ENCODE results near the gene PHF23. TPM values are rescaled to one million over a fixed set of nuclear protein-coding genes. Genes with fewer than 3 reads are reported as not detected.
A peak's percentile ranks its signal among the peaks of the same experiment; 100 is the strongest.

PHF23 gene
- total RNA-seq, 2 donors from 2014 or later, result 19.2 to 23.2 TPM

- DNase-seq, result no peak
- Mint-ChIP-seq H3K4me3 (peak overlapping the region; percentile 96), H3K36me3 (ENCODE audit: low read depth) (no peaks in the 10 kb centered on the region), H3K27ac (peak overlapping the region; percentile 88), H3K27me3 (peaks cover 16% of the 10 kb centered on the region), H3K4me1 (peaks cover 19% of the 10 kb centered on the region)
- H3K9me3 ChIP-seq (ENCODE audit: control insufficient read depth, low read length, poor library complexity, severe bottlenecking), result no peaks in the 10 kb centered on the region
- peak; percentile 19 for ATAC-seq
Observed at GRCh38 chr17:7262935-7263800, 23.9 kb upstream of the PHF23 start.

DNA sequence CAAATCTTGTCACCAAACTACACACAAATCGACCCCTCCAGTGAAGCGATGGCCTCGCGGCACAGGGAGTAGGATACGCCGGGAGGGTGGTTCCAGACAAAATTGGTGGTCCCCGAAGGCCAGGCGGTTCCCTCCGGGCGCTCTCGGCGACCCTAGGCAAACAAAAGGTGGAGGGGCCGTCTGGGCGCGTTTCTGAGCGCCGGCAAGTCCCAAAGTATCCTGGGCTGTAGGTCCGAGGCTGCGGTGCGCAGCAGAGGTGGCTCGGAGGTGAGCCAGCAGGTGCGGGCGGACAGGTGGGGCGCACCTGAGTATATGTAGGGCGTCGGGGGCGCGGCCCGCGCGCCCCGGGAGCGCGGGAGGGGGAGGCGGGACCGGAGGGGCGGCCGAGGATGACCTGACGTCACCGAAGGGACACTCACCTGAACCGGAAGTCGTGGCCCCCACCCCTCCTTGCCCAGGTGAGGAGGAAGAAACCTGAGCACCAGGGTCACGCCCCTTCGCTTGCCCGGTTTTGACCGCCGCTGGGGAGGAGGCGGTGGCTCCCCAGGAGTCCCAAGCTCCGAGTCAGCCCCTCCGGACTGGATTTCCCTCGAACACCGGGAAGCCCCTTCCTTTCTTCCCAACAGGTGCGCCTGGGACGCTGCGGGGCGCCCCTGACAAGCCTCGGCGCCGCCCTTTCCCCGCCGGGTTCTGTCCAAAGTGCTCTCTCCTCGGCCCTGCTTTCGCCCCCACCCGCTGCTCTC, 23.1 kb upstream of the PHF23 start, which contains the start of gene CLDN7:
CLDN7 (minus strand) TSS at position 287 of the 743 bp plus-strand sequence. CDS start 435 bp downstream, outside the sequence.
- Mint-ChIP-seq H3K27ac (peak within 1 kb of the TSS; percentile 88), H3K27me3 (peaks cover 16% of the 10 kb centered on the region), H3K36me3 (ENCODE audit: low read depth) (no peaks in the 10 kb centered on the region), H3K4me3 (peak within 1 kb of the TSS; percentile 96), H3K4me1 (peaks cover 19% of the 10 kb centered on the region)
- DNase-seq (no peak), ATAC-seq (no peak)
- H3K9me3 ChIP-seq (ENCODE audit: control insufficient read depth, low read length, poor library complexity, severe bottlenecking), result no peaks in the 10 kb centered on the region

GRCh38 chr17:7261379-7262191, 22.3 kb upstream of the PHF23 start:
- H3K9me3 ChIP-seq (ENCODE audit: control insufficient read depth, low read length, poor library complexity, severe bottlenecking), result no peaks in the 10 kb centered on the region
- H3K27me3 Mint-ChIP-seq, result peaks cover 16% of the 10 kb centered on the region
- H3K36me3 Mint-ChIP-seq (ENCODE audit: low read depth), result peaks cover 2% of the 10 kb centered on the region
- peak overlapping the region; percentile 78 for H3K4me3 Mint-ChIP-seq
- DNase-seq (no peak), ATAC-seq (peak; percentile 51)
- no peak overlapping the region for H3K27ac Mint-ChIP-seq
- peaks cover 19% of the 10 kb centered on the region for H3K4me1 Mint-ChIP-seq

DNA sequence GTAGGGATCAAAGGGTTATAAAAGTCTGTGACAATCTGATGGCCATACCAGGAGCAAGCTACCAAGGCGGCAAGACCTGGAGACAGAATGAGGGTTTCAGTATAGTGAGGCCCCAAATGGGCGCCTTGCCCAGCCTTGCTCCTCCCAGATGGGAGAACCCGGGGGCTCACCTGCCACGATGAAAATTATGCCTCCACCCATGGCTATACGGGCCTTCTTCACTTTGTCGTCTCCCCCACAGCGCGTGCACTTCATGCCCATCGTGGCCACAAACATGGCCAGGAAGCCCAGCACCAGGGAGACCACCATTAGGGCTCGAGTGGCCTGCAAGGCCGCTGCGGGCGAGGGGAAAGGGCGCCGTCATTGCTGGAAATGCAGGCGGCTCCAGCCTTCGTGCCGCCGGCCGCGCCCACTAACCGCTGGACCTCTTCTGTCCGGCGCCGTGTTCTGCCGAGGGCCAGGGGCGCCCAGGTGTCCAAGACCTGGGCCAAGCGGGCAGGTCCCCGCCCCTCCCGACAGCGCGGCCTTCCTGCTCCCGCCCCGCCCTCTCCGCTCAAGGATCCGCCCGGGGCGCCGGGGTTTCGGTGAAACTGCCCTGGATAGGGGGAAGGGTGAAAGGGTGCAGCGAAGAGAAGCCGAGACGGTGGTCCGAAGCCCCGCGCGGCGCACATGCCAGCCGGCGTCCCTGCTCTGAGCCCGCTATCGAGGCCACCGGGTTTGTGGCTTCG, 21.6 kb upstream of the PHF23 start:
- peak overlapping the region; percentile 62 for H3K4me3 Mint-ChIP-seq
- peak in 2 of 3 donors; percentile 34 to 42 for DNase-seq
- peaks cover 19% of the 10 kb centered on the region for H3K4me1 Mint-ChIP-seq
- H3K27ac Mint-ChIP-seq, result peak overlapping the region; percentile 16
- peak; percentile 61 for ATAC-seq
- H3K36me3 Mint-ChIP-seq (ENCODE audit: low read depth), result peaks cover 2% of the 10 kb centered on the region
- H3K27me3 Mint-ChIP-seq, result peaks cover 16% of the 10 kb centered on the region
- no peaks in the 10 kb centered on the region for H3K9me3 ChIP-seq (ENCODE audit: control insufficient read depth, low read length, poor library complexity, severe bottlenecking)

DNA sequence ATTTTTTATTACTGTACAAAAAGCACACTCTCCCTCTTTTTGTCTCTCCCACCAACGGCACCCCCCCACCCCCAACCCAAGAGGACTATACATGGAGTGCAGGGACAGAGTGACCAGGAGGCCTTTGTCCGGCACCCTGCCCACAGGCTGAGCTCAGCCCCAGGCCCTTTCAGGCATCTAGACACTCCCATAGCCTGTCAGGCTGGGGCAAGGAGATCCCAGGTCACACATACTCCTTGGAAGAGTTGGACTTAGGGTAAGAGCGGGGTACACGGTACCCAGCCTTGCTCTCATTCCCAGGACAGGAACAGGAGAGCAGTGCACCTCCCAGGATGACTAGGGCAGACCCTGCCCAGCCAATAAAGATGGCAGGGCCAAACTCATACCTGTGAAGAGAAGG, 20.9 kb upstream of the PHF23 start:
- peaks cover 2% of the 10 kb centered on the region for H3K36me3 Mint-ChIP-seq (ENCODE audit: low read depth)

GRCh38 chr17:7259555-7259889, 20.3 kb upstream of the PHF23 start:
- peaks cover 5% of the 10 kb centered on the region for H3K36me3 Mint-ChIP-seq (ENCODE audit: low read depth)
- peaks cover 16% of the 10 kb centered on the region for H3K27me3 Mint-ChIP-seq
- no peak for ATAC-seq
- no peaks in the 10 kb centered on the region for H3K9me3 ChIP-seq (ENCODE audit: control insufficient read depth, low read length, poor library complexity, severe bottlenecking)
- no peak overlapping the region for H3K27ac Mint-ChIP-seq
- H3K4me1 Mint-ChIP-seq, result peaks cover 19% of the 10 kb centered on the region
- no peak overlapping the region for H3K4me3 Mint-ChIP-seq
- no peak for DNase-seq

More for the DNA sequence above, 20.9 kb upstream of the PHF23 start:
- peak overlapping the region; percentile 16 for H3K27ac Mint-ChIP-seq
- peak overlapping the region; percentile 50 for H3K4me3 Mint-ChIP-seq
- DNase-seq (no peak), ATAC-seq (no peak)
- peaks cover 16% of the 10 kb centered on the region for H3K27me3 Mint-ChIP-seq
- H3K9me3 ChIP-seq (ENCODE audit: control insufficient read depth, low read length, poor library complexity, severe bottlenecking), result no peaks in the 10 kb centered on the region
- peaks cover 19% of the 10 kb centered on the region for H3K4me1 Mint-ChIP-seq

DNA sequence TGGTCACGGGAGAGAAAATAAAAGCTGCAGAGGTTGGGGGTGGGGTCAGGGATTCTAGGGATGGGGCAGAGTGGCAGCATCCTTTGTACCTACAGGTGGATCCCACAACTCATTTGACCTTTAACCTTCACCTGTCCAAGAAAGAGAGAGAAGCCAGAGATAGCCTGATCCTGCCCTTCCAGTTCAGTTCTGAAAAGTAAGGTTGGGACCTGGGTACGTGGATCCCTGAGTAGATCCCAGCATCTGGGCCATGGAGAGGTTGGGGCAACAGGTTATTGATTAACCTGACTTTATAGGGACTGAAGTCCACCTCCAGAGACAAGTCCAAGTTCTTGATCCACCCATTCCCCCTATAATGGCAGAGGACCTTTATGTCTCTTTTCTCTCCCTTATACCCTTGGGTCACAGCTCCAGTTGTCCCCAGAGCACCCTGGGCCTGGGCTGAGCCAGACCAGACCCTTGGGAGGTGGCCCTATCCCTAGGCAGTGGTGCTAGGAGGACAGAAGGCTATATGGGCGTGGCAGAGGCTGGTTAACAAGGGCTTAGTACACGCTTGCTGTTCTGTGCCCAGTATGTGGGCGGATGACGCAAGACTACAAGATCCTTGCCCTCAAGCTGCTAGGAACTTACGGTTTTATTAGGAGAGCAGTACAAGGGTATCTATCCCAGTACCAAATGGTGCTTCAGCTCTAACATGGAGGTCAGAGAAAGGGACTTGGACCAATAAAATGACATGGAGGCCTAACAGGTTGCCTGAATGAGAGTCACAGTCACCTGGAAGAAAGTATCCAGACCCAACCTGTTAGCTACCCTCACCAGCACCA, 19.7 kb upstream of the PHF23 start:
- DNase-seq (no peak), ATAC-seq (no peak)
- H3K27ac Mint-ChIP-seq, result no peak overlapping the region
- peaks cover 13% of the 10 kb centered on the region for H3K27me3 Mint-ChIP-seq
- H3K4me3 Mint-ChIP-seq, result no peak overlapping the region
- H3K4me1 Mint-ChIP-seq, result peaks cover 19% of the 10 kb centered on the region
- H3K9me3 ChIP-seq (ENCODE audit: control insufficient read depth, low read length, poor library complexity, severe bottlenecking), result no peaks in the 10 kb centered on the region
- peaks cover 6% of the 10 kb centered on the region for H3K36me3 Mint-ChIP-seq (ENCODE audit: low read depth)

GRCh38 chr17:7256766-7257456, 17.7 kb upstream of the PHF23 start:
- no peak for ATAC-seq

DNA sequence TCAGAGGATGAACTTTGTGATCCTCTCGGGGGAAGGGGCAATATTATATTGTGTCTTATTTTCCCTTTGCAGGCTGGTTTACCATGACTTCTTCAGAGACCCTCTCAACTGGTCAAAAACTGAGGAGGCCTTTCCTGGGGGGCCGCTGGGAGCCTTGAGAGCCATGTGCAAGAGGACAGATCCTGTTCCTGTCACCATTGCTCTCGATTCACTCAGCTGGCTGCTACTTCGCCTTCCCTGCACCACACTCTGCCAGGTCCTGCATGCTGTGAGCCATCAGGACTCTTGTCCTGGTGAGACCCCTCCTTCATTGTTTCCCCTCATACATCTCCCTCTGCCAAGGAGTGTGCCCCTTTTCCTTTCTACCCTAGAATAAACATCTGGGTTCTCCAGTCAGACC, 15.3 kb upstream of the PHF23 start:
- DNase-seq, result no peak
- no peak overlapping the region for H3K27ac Mint-ChIP-seq
- H3K9me3 ChIP-seq (ENCODE audit: control insufficient read depth, low read length, poor library complexity, severe bottlenecking), result no peaks in the 10 kb centered on the region
- H3K27me3 Mint-ChIP-seq, result no peaks in the 10 kb centered on the region
- ATAC-seq, result no peak
- peaks cover 24% of the 10 kb centered on the region for H3K4me1 Mint-ChIP-seq
- peaks cover 12% of the 10 kb centered on the region for H3K36me3 Mint-ChIP-seq (ENCODE audit: low read depth)
- peak overlapping the region; percentile 39 for H3K4me3 Mint-ChIP-seq

More at GRCh38 chr17:7256766-7257456, 17.7 kb upstream of the PHF23 start:
- no peak for DNase-seq
- no peaks in the 10 kb centered on the region for H3K27me3 Mint-ChIP-seq
- peaks cover 12% of the 10 kb centered on the region for H3K36me3 Mint-ChIP-seq (ENCODE audit: low read depth)
- H3K4me1 Mint-ChIP-seq, result peaks cover 14% of the 10 kb centered on the region
- no peaks in the 10 kb centered on the region for H3K9me3 ChIP-seq (ENCODE audit: control insufficient read depth, low read length, poor library complexity, severe bottlenecking)
- H3K4me3 Mint-ChIP-seq, result peak overlapping the region; percentile 52
- H3K27ac Mint-ChIP-seq, result peak overlapping the region; percentile 56

GRCh38 chr17:7253082-7253481, 13.8 kb upstream of the PHF23 start:
- peak overlapping the region; percentile 95 for H3K4me3 Mint-ChIP-seq
- no peaks in the 10 kb centered on the region for H3K9me3 ChIP-seq (ENCODE audit: control insufficient read depth, low read length, poor library complexity, severe bottlenecking)
- H3K27me3 Mint-ChIP-seq, result no peaks in the 10 kb centered on the region
- H3K27ac Mint-ChIP-seq, result peak overlapping the region; percentile 98
- peaks cover 33% of the 10 kb centered on the region for H3K4me1 Mint-ChIP-seq
- peaks cover 12% of the 10 kb centered on the region for H3K36me3 Mint-ChIP-seq (ENCODE audit: low read depth)
- no peak for DNase-seq
- no peak for ATAC-seq

DNA sequence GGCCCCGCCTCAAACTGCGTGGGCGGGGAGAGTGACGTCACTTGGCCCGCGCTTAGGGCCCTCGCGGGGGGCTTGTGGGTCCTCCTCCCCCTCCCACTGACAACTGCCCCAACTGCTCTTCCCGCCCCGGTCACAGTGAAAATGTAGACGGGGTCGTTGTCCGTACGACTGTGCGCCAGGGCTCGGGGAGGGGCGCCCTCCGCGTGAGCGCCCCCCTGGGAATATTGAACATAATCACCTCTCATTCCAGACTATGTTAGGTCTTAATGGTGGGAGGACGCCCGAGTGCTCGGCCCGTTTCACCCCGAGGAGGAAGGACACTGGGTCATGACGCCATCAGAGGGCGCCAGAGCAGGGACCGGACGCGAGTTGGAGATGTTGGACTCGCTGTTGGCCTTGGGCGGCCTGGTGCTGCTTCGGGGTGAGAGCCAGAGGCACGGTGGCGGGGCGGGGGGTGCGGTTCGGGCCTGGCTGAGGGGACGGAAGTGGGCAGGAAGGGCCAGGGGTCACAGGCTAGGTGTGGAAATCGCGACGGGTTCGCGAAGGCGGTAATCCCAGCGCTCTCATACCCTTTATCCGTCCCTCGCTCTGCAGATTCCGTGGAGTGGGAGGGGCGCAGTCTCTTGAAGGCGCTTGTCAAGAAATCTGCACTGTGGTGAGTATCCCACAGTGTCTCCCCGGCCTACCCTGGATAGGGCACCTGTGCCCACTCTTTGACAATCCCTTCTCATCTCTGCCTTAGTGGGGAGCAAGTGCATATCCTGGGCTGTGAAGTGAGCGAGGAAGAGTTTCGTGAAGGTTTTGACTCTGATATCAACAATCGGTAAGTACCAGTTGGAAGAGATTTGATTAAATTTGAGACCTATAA, 13.2 kb upstream of the PHF23 start, which contains the start of gene ELP5:
ELP5 (plus strand) TSS at position 40 of the 868 bp plus-strand sequence; CDS start at position 376, 336 bp downstream.
- no peaks in the 10 kb centered on the region for H3K27me3 Mint-ChIP-seq
- H3K36me3 Mint-ChIP-seq (ENCODE audit: low read depth), result peaks cover 12% of the 10 kb centered on the region
- peaks cover 33% of the 10 kb centered on the region for H3K4me1 Mint-ChIP-seq
- DNase-seq, result peak; percentile 73 to 76 (median 75)
- H3K27ac Mint-ChIP-seq, result peak within 1 kb of the TSS; percentile 98
- H3K9me3 ChIP-seq (ENCODE audit: control insufficient read depth, low read length, poor library complexity, severe bottlenecking), result no peaks in the 10 kb centered on the region
- ATAC-seq, result peak; percentile 59
- peak within 1 kb of the TSS; percentile 95 for H3K4me3 Mint-ChIP-seq

All from T-helper 17 cell (primary cell).